Osteocyte (in vitro differentiated cells): ENCODE data around the gene ALKBH3. TPM values are rescaled to one million over a fixed set of nuclear protein-coding genes. Genes with fewer than 3 reads are reported as not detected.

Experiments used
- DNase-seq: peaks from one replicate; pipeline ENCODE4 v3.0.0; 2021; ENCODE audit warnings: mixed read lengths; ENCODE audit not compliant: unreplicated experiment; ENCODE audit errors: extremely low spot score
- H3K27ac Mint-ChIP-seq: one replicate; pipeline ENCODE4 v1.8.0; 2021; ENCODE audit warnings: mild to moderate bottlenecking, mixed read lengths; ENCODE audit not compliant: unreplicated experiment
- H3K27me3 Mint-ChIP-seq: one replicate; pipeline ENCODE4 v1.8.0; 2021; ENCODE audit warnings: mixed read lengths; ENCODE audit not compliant: unreplicated experiment
- H3K36me3 Mint-ChIP-seq: one replicate; pipeline ENCODE4 v1.8.0; 2021; ENCODE audit warnings: mixed read lengths; ENCODE audit not compliant: unreplicated experiment
- H3K4me1 Mint-ChIP-seq: one replicate; pipeline ENCODE4 v1.8.0; 2021; ENCODE audit warnings: mixed read lengths; ENCODE audit not compliant: unreplicated experiment
- H3K4me3 Mint-ChIP-seq: one replicate; pipeline ENCODE4 v1.8.0; 2021; ENCODE audit warnings: mild to moderate bottlenecking, moderate library complexity, mixed read lengths; ENCODE audit not compliant: unreplicated experiment
- H3K9me3 Mint-ChIP-seq: one replicate; pipeline ENCODE4 v1.8.0; 2021; ENCODE audit warnings: mixed read lengths; ENCODE audit not compliant: unreplicated experiment
- total RNA-seq: library from RNA; stranded (reverse); gene quantifications from 2 replicates; pipeline ENCODE4 v1.2.1, GENCODE V29; 2021
- TF ChIP-seq, protein P1 (sequence below): fragments of 200-600 bp; sonication (generic); IDR thresholded peaks from 2 replicates; pipeline ENCODE4 v1.5.0; 2021; ENCODE audit warnings: antibody characterized with exemption, mild to moderate bottlenecking, moderate library complexity

The ALKBH3 gene
- total RNA-seq, 1 donor from 2014 or later = 32.4 TPM

DNA sequence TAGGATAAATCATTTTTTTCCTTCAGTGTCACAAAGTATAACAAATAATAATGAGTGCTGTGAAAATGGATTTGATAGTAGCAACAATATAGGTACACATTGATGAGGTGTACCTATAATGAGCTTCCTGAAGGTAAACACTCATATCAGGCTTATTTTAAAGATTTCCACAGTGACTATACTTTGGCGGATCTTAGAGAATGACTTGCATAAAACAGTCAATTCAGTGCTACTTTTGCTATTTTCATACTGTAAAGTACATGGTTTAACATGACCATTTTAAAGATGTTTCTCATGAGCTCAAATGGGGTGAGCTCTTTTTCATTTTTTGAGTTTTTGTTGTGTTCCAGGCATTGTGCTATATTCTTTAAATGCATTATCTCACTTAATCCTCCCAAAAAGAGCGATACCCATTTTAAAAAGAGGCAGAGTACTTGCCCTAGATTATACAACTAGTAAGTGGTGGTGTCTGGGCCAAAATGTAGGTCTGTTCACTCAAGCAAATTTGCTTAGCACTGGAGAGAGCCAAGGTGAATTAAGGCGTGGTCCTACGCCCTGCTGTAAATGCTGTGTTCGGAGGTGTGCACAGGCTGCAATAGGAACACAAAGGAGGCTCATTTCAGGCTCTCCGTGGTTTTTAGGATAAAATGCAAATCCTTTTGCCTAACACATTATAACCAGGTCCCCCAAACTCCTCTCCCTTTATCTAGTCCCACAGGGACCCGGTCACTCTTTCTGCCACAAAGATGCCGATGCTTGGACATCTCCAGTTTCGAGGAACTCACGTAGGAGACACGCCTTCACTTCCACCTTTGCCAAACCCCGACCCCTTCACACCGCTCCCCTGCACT, 617 bp upstream of the ALKBH3 start:
- peaks cover 24% of the 10 kb centered on the region for H3K27me3 Mint-ChIP-seq
- peaks cover 12% of the 10 kb centered on the region for H3K36me3 Mint-ChIP-seq
- peak overlapping the region; percentile 83 for H3K27ac Mint-ChIP-seq
- H3K9me3 Mint-ChIP-seq = peaks cover 4% of the 10 kb centered on the region
- H3K4me3 Mint-ChIP-seq = peak overlapping the region; percentile 94
- TF ChIP-seq, protein P1, sequence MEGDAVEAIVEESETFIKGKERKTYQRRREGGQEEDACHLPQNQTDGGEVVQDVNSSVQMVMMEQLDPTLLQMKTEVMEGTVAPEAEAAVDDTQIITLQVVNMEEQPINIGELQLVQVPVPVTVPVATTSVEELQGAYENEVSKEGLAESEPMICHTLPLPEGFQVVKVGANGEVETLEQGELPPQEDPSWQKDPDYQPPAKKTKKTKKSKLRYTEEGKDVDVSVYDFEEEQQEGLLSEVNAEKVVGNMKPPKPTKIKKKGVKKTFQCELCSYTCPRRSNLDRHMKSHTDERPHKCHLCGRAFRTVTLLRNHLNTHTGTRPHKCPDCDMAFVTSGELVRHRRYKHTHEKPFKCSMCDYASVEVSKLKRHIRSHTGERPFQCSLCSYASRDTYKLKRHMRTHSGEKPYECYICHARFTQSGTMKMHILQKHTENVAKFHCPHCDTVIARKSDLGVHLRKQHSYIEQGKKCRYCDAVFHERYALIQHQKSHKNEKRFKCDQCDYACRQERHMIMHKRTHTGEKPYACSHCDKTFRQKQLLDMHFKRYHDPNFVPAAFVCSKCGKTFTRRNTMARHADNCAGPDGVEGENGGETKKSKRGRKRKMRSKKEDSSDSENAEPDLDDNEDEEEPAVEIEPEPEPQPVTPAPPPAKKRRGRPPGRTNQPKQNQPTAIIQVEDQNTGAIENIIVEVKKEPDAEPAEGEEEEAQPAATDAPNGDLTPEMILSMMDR = no peak
- DNase-seq = no peak
- peaks cover 21% of the 10 kb centered on the region for H3K4me1 Mint-ChIP-seq

DNA sequence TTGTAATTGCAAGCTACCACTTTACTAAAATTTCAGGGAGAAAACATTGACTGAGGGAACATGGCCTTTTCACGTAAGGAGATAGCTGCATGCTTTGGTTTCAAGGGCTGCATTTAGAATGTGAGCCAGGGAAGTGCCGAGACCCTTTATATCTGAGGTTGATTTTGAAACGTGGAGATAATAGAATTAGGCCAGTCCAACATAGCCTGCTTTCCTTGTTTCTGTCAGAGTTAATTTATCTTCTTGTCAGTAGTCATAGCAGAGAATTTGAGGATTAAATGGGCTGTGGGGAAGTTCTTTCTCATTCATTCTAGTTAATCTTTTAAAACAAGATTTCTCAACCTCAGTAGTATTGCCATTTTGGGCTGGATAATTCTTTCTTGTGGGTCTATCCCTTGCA, 12.2 kb downstream of the ALKBH3 start:
- H3K27ac Mint-ChIP-seq = no peak overlapping the region
- H3K27me3 Mint-ChIP-seq = no peaks in the 10 kb centered on the region
- peaks cover 60% of the 10 kb centered on the region for H3K36me3 Mint-ChIP-seq
- TF ChIP-seq, protein P1 = no peak
- no peaks in the 10 kb centered on the region for H3K9me3 Mint-ChIP-seq
- DNase-seq = no peak
- H3K4me3 Mint-ChIP-seq = no peak overlapping the region
- H3K4me1 Mint-ChIP-seq = no peaks in the 10 kb centered on the region

DNA sequence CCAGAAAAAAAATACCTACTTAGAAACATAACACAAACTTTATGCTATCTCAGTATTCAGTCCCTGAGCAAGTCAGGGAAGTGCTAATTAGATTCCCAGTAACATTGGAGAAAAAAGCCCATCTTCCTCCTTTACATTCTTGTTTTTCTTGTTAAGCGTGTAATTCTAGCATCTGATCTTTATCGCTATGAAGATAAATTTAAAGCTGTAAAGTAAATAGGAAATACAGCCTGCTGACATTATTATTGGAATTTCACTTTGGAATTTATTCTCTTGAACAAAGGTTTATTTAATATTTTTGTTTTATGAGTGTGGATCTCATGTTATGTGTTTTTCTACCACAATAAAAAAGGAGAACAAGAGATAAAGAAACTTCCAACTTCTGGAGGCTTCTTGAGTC, 13.9 kb downstream of the ALKBH3 start:
- no peak for DNase-seq
- no peaks in the 10 kb centered on the region for H3K9me3 Mint-ChIP-seq
- H3K4me1 Mint-ChIP-seq = no peaks in the 10 kb centered on the region
- no peak overlapping the region for H3K4me3 Mint-ChIP-seq
- no peaks in the 10 kb centered on the region for H3K27me3 Mint-ChIP-seq
- peaks cover 76% of the 10 kb centered on the region for H3K36me3 Mint-ChIP-seq
- H3K27ac Mint-ChIP-seq = no peak overlapping the region
- TF ChIP-seq, protein P1 = no peak

DNA sequence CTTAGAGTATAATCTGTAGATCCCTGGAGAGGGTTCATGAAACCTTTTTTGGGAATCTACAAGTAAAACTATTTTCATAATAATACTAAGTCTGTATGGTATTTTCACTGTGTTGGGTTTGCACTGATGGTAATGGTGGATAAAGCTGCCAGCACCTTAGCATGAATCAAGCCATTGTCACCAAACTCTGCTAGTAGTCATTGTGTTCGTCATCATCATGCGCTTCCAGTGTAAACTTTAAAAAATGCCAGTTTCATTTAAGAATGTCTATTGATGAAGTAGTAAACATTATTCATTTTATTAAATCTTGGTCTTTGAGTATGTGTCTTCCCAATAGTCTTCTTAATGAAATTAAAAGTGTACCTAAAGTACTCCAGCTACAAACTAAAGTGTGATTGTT, 15.0 kb downstream of the ALKBH3 start:
- Mint-ChIP-seq H3K36me3 (peaks cover 74% of the 10 kb centered on the region), H3K4me1 (no peaks in the 10 kb centered on the region), H3K9me3 (no peaks in the 10 kb centered on the region), H3K27ac (no peak overlapping the region), H3K4me3 (no peak overlapping the region), H3K27me3 (no peaks in the 10 kb centered on the region)
- TF ChIP-seq, protein P1 = no peak
- no peak for DNase-seq

DNA sequence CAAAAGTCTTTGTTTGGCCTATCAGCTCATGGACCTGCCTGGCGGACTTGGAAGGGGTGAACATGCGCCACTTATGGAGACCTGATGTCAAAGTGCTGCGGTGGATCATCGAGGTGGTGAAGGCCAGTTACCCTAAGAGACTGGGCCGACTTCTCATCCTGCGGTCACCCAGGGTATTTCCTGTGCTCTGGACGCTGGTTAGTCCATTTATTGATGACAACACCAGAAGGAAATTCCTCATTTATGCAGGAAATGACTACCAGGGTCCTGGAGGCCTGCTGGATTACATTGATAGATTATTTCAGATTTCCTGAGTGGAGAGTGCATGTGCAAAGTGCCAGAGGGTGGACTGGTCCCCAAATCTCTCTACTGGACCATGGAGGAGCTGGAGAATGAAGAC, 17.9 kb downstream of the ALKBH3 start:
- Mint-ChIP-seq H3K36me3 (peaks cover 67% of the 10 kb centered on the region), H3K4me1 (no peaks in the 10 kb centered on the region), H3K27me3 (no peaks in the 10 kb centered on the region), H3K27ac (no peak overlapping the region), H3K4me3 (no peak overlapping the region), H3K9me3 (no peaks in the 10 kb centered on the region)
- no peak for DNase-seq
- TF ChIP-seq, protein P1 = no peak
